Karpas-422 (cell line): ENCODE results near the gene GABRB3. TPM values are rescaled to one million over a fixed set of nuclear protein-coding genes. Genes with fewer than 3 reads are reported as not detected.

Source experiments
- DNase-seq: peaks from one replicate; pipeline ENCODE4 v3.0.0-alpha.2; 2015
- H2AFZ ChIP-seq: fragments of 200-600 bp; sonication (generic); 2 replicates; pipeline ENCODE4 v1.6.1; 2014; ENCODE audit warnings: antibody characterized with exemption, low read length, mixed read lengths
- H3K27ac ChIP-seq: fragments of 200-600 bp; sonication (generic); 2 replicates; pipeline ENCODE4 v1.5.1; 2014; ENCODE audit warnings: mild to moderate bottlenecking, low read length, moderate library complexity
- H3K27me3 ChIP-seq: fragments of 200-600 bp; sonication (generic); 2 replicates; pipeline ENCODE4 v1.6.1; 2014; ENCODE audit warnings: low read length, mixed read lengths
- H3K36me3 ChIP-seq: fragments of 200-600 bp; sonication (generic); 2 replicates; pipeline ENCODE4 v1.6.1; 2014; ENCODE audit warnings: low read length, mixed read lengths; ENCODE audit not compliant: insufficient read depth
- H3K4me1 ChIP-seq: fragments of 200-600 bp; sonication (generic); 2 replicates; pipeline ENCODE4 v1.6.1; 2014; ENCODE audit warnings: mild to moderate bottlenecking, low read length, mixed read lengths
- H3K4me2 ChIP-seq: fragments of 200-600 bp; sonication (generic); 2 replicates; pipeline ENCODE4 v1.6.1; 2014; ENCODE audit warnings: low read length, low read depth, mild to moderate bottlenecking; ENCODE audit not compliant: poor library complexity, severe bottlenecking
- H3K4me3 ChIP-seq: fragments of 200-600 bp; sonication (generic); 2 replicates; pipeline ENCODE4 v1.5.1; 2014; ENCODE audit warnings: mild to moderate bottlenecking, antibody characterized with exemption, low read length, mixed read lengths
- H3K79me2 ChIP-seq: fragments of 200-600 bp; sonication (generic); 2 replicates; pipeline ENCODE4 v1.6.1; 2014; ENCODE audit warnings: mild to moderate bottlenecking, low read length, mixed read lengths
- H3K9ac ChIP-seq: fragments of 200-600 bp; sonication (generic); 2 replicates; pipeline ENCODE4 v1.6.0; 2014; ENCODE audit warnings: low read length
- H3K9me2 ChIP-seq: fragments of 200-600 bp; sonication (generic), shearing (Covaris generic); replicated peaks from 2 replicates; pipeline ENCODE4 v1.6.0; 2014; ENCODE audit warnings: mild to moderate bottlenecking, low read length, moderate library complexity; ENCODE audit not compliant: insufficient read depth
- H3K9me3 ChIP-seq: fragments of 300-700, 200-600 bp; sonication (generic); 2 replicates; pipeline ENCODE4 v1.6.1; 2014; ENCODE audit warnings: low read length, mixed read lengths
- H4K20me1 ChIP-seq: fragments of 200-600 bp; sonication (generic); 2 replicates; pipeline ENCODE4 v1.6.1; 2014; ENCODE audit warnings: mild to moderate bottlenecking, antibody characterized with exemption, low read length, low read depth; ENCODE audit not compliant: insufficient read depth
- total RNA-seq: library from RNA; depleted of rRNA; stranded (reverse); fragments of >200 nt; shearing (Covaris generic); gene quantifications from 2 replicates; pipeline ENCODE4 v1.2.3, GENCODE V29; 2014; ENCODE audit warnings: low replicate concordance

GABRB3 gene
- total RNA-seq, 1 experiment from 2014 or later: not detected

DNA sequence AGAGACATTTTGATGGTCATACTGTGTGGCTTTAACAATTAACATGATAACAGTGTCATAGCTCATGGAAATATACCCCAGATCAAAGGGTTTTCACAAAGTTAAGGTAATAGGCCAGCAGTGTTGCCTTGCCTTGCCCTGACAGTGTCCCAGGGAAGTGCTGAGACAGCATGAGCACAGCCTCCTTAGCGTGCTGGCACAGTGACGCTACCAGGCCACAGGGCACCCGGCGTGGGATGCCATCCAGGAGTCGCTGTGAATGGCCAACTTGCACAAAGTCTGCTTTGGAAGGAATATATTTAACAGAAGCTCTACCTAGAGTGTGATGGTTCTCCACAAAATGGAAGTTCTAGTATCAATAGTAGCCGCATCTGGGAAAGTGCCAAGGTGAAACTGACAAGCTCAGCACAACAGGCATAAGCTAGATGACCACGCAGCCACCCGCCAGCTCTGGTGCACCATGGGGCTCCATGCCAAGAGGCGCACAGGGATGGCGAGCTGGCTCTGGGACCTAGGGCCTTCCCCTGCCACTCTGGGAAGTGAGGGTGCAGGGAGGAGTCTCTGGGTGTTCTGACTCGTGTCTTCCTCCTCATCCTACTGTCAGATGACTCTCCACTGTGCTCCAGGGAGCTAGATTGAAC, 86.2 kb downstream of the GABRB3 start:
- Histone ChIP-seq H3K79me2 (no peaks in the 10 kb centered on the region), H3K27ac (no peak overlapping the region), H3K9me3 (peaks cover 28% of the 10 kb centered on the region), H3K4me3 (no peak overlapping the region), H3K4me2 (no peak overlapping the region), H3K36me3 (no peaks in the 10 kb centered on the region), H3K9me2 (no peaks in the 10 kb centered on the region), H4K20me1 (no peaks in the 10 kb centered on the region), H2AFZ (no peak overlapping the region), H3K9ac (no peak overlapping the region), H3K27me3 (no peaks in the 10 kb centered on the region), H3K4me1 (no peaks in the 10 kb centered on the region)
- no peak for DNase-seq

DNA sequence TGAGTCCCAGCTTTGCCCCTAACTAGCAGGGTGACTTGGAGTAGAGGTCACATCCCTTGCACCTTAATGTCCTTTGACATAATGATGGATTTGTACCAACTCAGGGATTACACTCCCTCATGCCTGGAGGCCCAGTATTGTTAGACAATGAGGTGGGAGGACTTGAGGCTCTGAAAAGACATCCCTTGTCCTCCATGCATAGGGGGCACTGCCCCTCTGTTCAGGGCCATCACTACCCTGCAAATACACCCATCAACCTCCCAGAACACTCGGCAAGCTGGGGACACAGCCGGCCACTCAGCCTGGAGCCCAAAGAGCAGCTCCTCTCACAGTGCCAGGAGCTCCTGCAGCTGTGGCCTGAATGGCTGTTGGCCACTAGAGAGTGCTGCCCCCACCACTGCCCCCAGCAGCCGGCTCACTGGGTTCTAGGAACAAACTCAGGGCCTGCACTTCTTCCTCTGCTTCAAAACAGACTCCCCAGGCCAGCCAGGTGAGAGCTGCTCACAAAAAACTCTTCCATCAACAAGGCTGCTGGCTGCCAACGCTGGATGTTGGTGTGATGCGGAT, 90.2 kb downstream of the GABRB3 start:
- Histone ChIP-seq H3K36me3 (no peaks in the 10 kb centered on the region), H4K20me1 (no peaks in the 10 kb centered on the region), H3K27ac (no peak overlapping the region), H3K4me2 (no peak overlapping the region), H3K4me3 (no peak overlapping the region), H3K79me2 (no peaks in the 10 kb centered on the region), H3K4me1 (no peaks in the 10 kb centered on the region), H3K9me2 (no peaks in the 10 kb centered on the region), H2AFZ (no peak overlapping the region), H3K9me3 (peaks cover 26% of the 10 kb centered on the region; the same call in 1 of the 2 replicates), H3K9ac (no peak overlapping the region), H3K27me3 (no peaks in the 10 kb centered on the region)
- no peak for DNase-seq

- no peaks in the 10 kb centered on the region for H3K79me2 ChIP-seq
- H3K36me3 ChIP-seq: no peaks in the 10 kb centered on the region
- no peak overlapping the region for H2AFZ ChIP-seq
- no peaks in the 10 kb centered on the region for H3K9me2 ChIP-seq
- H3K27me3 ChIP-seq: no peaks in the 10 kb centered on the region
- H3K4me2 ChIP-seq: no peak overlapping the region
- DNase-seq: no peak
- no peaks in the 10 kb centered on the region for H3K4me1 ChIP-seq
- no peak overlapping the region for H3K27ac ChIP-seq
- H4K20me1 ChIP-seq: no peaks in the 10 kb centered on the region
- no peak overlapping the region for H3K4me3 ChIP-seq
- H3K9ac ChIP-seq: no peak overlapping the region
- H3K9me3 ChIP-seq: peaks cover 23% of the 10 kb centered on the region; the same call in 1 of the 2 replicates
Measured at GRCh38 chr15:26679927-26680326, 92.9 kb downstream of the GABRB3 start.

GRCh38 chr15:26676115-26676514, 96.8 kb downstream of the GABRB3 start:
- H3K79me2 ChIP-seq: no peaks in the 10 kb centered on the region
- H3K9me2 ChIP-seq: no peaks in the 10 kb centered on the region
- no peak for DNase-seq
- H4K20me1 ChIP-seq: no peaks in the 10 kb centered on the region
- H3K27ac ChIP-seq: no peak overlapping the region
- no peaks in the 10 kb centered on the region for H3K4me1 ChIP-seq
- no peaks in the 10 kb centered on the region for H3K36me3 ChIP-seq
- H3K9ac ChIP-seq: no peak overlapping the region
- H3K27me3 ChIP-seq: no peaks in the 10 kb centered on the region
- H3K4me3 ChIP-seq: no peak overlapping the region
- peaks cover 30% of the 10 kb centered on the region for H3K9me3 ChIP-seq
- no peak overlapping the region for H2AFZ ChIP-seq
- H3K4me2 ChIP-seq: no peak overlapping the region

DNA sequence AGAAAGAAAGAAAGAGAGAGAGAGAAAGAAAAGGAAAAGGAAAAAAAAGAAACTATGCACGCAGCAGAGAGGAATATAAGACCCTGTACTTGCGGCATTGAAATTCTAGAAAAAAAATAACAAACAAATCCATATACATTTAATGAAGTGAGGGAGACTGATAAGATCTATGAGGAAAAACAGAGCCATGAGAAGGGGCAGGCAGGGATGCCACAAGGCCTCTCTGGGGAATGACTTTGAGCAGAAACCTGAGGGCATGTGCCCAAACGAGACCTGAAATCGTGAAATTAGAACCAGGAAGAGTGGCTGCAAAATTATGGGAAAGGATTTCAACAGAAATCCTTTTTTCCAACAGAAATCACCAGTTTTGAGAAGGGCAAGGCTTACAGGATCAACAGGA, 98.4 kb downstream of the GABRB3 start:
- no peak for DNase-seq
- no peak overlapping the region for H2AFZ ChIP-seq
- H3K4me2 ChIP-seq: no peak overlapping the region
- H3K27ac ChIP-seq: no peak overlapping the region
- peaks cover 38% of the 10 kb centered on the region for H3K9me3 ChIP-seq
- no peaks in the 10 kb centered on the region for H3K27me3 ChIP-seq
- no peaks in the 10 kb centered on the region for H4K20me1 ChIP-seq
- H3K9ac ChIP-seq: no peak overlapping the region
- no peaks in the 10 kb centered on the region for H3K9me2 ChIP-seq
- no peaks in the 10 kb centered on the region for H3K79me2 ChIP-seq
- H3K36me3 ChIP-seq: no peaks in the 10 kb centered on the region
- H3K4me3 ChIP-seq: no peak overlapping the region
- H3K4me1 ChIP-seq: no peaks in the 10 kb centered on the region

GRCh38 chr15:26673445-26673844, 99.4 kb downstream of the GABRB3 start:
- Histone ChIP-seq H2AFZ (no peak overlapping the region), H3K4me1 (no peaks in the 10 kb centered on the region), H3K79me2 (no peaks in the 10 kb centered on the region), H3K27ac (no peak overlapping the region), H4K20me1 (no peaks in the 10 kb centered on the region), H3K27me3 (no peaks in the 10 kb centered on the region), H3K36me3 (no peaks in the 10 kb centered on the region), H3K4me2 (no peak overlapping the region), H3K4me3 (no peak overlapping the region), H3K9me2 (no peaks in the 10 kb centered on the region), H3K9ac (no peak overlapping the region), H3K9me3 (peaks cover 44% of the 10 kb centered on the region)
- no peak for DNase-seq

GRCh38 chr15:26670116-26670515, 102.8 kb downstream of the GABRB3 start:
- Histone ChIP-seq H3K27ac (no peak overlapping the region), H3K9me2 (no peaks in the 10 kb centered on the region), H3K27me3 (no peaks in the 10 kb centered on the region), H3K36me3 (no peaks in the 10 kb centered on the region), H3K79me2 (no peaks in the 10 kb centered on the region), H3K4me3 (no peak overlapping the region), H4K20me1 (no peaks in the 10 kb centered on the region), H3K4me2 (no peak overlapping the region), H3K9ac (no peak overlapping the region), H3K4me1 (no peaks in the 10 kb centered on the region), H2AFZ (no peak overlapping the region), H3K9me3 (peaks cover 44% of the 10 kb centered on the region)
- no peak for DNase-seq

DNA sequence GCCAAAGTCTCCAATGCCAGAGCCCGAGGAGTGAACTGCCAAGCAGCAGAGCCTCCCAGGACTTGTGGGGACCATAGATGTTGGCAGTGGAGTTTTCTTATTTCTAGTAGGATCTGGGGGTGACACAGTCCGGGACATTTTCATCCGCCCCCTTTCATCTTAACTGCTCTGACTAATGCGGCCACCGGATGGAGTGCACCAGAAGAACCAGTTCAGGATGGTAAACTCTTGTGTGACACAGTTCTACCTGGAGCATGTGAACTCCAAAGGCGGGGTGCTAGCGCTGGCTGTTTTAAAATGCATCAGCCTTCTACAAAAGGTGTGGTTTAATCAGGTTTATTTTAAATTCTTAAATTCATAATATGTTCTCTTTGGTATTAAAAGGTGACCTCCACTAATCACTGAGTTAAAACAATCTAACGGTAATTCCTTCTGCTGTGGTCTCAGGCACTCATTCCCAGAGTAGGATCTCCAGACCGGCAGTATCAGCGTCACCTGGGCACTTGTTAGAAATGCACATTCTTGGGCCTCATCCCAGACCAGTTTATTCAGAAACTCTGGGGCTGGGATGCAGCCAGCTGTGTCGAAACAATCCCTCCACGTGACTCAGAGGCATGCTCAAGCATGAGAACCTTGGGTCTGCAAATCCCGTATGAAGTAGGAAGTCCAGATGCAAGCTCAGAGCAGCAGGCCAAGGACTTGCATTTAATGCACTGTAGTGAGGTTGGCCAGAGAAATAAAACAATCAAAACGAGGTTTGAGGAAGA, 105.5 kb downstream of the GABRB3 start:
- Histone ChIP-seq H2AFZ (no peak overlapping the region), H3K36me3 (no peaks in the 10 kb centered on the region), H3K27ac (no peak overlapping the region), H4K20me1 (no peaks in the 10 kb centered on the region), H3K4me3 (no peak overlapping the region), H3K9me3 (peaks cover 34% of the 10 kb centered on the region), H3K4me2 (no peak overlapping the region), H3K4me1 (no peaks in the 10 kb centered on the region), H3K9ac (no peak overlapping the region), H3K79me2 (no peaks in the 10 kb centered on the region), H3K9me2 (no peaks in the 10 kb centered on the region), H3K27me3 (no peaks in the 10 kb centered on the region)
- no peak for DNase-seq
